HEK293 (cell line): ENCODE measurements around the gene TRAFD1.

Source experiments
- EGR2 ChIP-seq: fragments of 450-650 bp; formaldehyde crosslinking; IDR thresholded peaks from 2 replicates; pipeline ENCODE4 v1.5.1; 2016; ENCODE audit warnings: low read depth, missing biosample characterization, missing genetic modification characterization
- FEZF1 ChIP-seq: fragments of 450-650 bp; formaldehyde crosslinking; IDR thresholded peaks from 2 replicates; pipeline ENCODE4 v1.5.1; 2016; ENCODE audit warnings: missing biosample characterization, missing genetic modification characterization
- GLI2 ChIP-seq: fragments of 450-650 bp; formaldehyde crosslinking; IDR thresholded peaks from 2 replicates; pipeline ENCODE4; 2017; ENCODE audit warnings: missing biosample characterization, missing genetic modification characterization, low read depth, borderline replicate concordance
- GLI4 ChIP-seq: fragments of 450-650 bp; formaldehyde crosslinking; IDR thresholded peaks from 2 replicates; pipeline ENCODE4 v1.5.1; 2016; ENCODE audit warnings: missing biosample characterization, missing genetic modification characterization
- GLIS2 ChIP-seq: fragments of 450-650 bp; formaldehyde crosslinking; IDR thresholded peaks from 2 replicates; pipeline ENCODE4 v1.5.1; 2016; ENCODE audit warnings: missing biosample characterization, missing genetic modification characterization
- ZBTB20 ChIP-seq: fragments of 450-650 bp; formaldehyde crosslinking; IDR thresholded peaks from 2 replicates; pipeline ENCODE4 v1.5.1; 2016; ENCODE audit warnings: missing biosample characterization, missing genetic modification characterization
- ZBTB7A ChIP-seq: fragments of 450-650 bp; formaldehyde crosslinking; IDR thresholded peaks from 2 replicates; pipeline ENCODE4 v1.5.1; 2016; ENCODE audit warnings: low read depth, missing biosample characterization, missing genetic modification characterization
- ZNF121 ChIP-seq: fragments of 450-650 bp; formaldehyde crosslinking; IDR thresholded peaks from 2 replicates; pipeline ENCODE4 v1.5.1; 2016; ENCODE audit warnings: missing biosample characterization, missing genetic modification characterization
- ZNF184 ChIP-seq: fragments of 450-650 bp; IDR thresholded peaks from 2 replicates; pipeline ENCODE4 v1.5.1; 2018; ENCODE audit warnings: missing biosample characterization, mild to moderate bottlenecking, missing genetic modification characterization
- ZNF2 ChIP-seq: fragments of 450-650 bp; formaldehyde crosslinking; IDR thresholded peaks from 2 replicates; pipeline ENCODE4 v1.5.1; 2016; ENCODE audit warnings: missing biosample characterization, missing genetic modification characterization
- ZNF223 ChIP-seq: fragments of 450-650 bp; formaldehyde crosslinking; IDR thresholded peaks from 2 replicates; pipeline ENCODE4 v1.5.1; 2016; ENCODE audit warnings: missing biosample characterization, missing genetic modification characterization
- ZNF239 ChIP-seq: fragments of 450-650 bp; formaldehyde crosslinking; IDR thresholded peaks from 2 replicates; pipeline ENCODE4 v1.5.1; 2016; ENCODE audit warnings: missing biosample characterization, missing genetic modification characterization
- ZNF248 ChIP-seq: fragments of 450-650 bp; formaldehyde crosslinking; IDR thresholded peaks from 2 replicates; pipeline ENCODE4 v1.5.1; 2017; ENCODE audit warnings: missing biosample characterization, missing genetic modification characterization
- ZNF274 ChIP-seq, 2 experiments: fragments of 200-500 bp in 1 of 2; fragments of 450-650 bp in 1 of 2; sonication (Bioruptor generic) in 1 of 2; formaldehyde crosslinking in 1 of 2; IDR thresholded peaks; 2 replicates each; pipeline versions ENCODE4 v1.5.1 to v1.6.1; 2014 to 2016; ENCODE audit warnings: borderline replicate concordance in 1 of 2, inconsistent platforms in 1 of 2, low read length in 1 of 2, missing biosample characterization in 1 of 2, missing genetic modification characterization in 1 of 2
- ZNF37A ChIP-seq: fragments of 450-650 bp; IDR thresholded peaks from 2 replicates; pipeline ENCODE4 v1.5.1; 2018; ENCODE audit warnings: missing biosample characterization, missing genetic modification characterization
- ZNF391 ChIP-seq: fragments of 450-650 bp; formaldehyde crosslinking; IDR thresholded peaks from 2 replicates; pipeline ENCODE4 v1.5.1; 2016; ENCODE audit warnings: low read depth, missing biosample characterization, missing genetic modification characterization, borderline replicate concordance
- ZNF433 ChIP-seq: fragments of 450-650 bp; formaldehyde crosslinking; IDR thresholded peaks from 2 replicates; pipeline ENCODE4 v1.5.1; 2016; ENCODE audit warnings: missing biosample characterization, missing genetic modification characterization, low read depth
- ZNF521 ChIP-seq: fragments of 450-650 bp; formaldehyde crosslinking; IDR thresholded peaks from 2 replicates; pipeline ENCODE4 v1.5.1; 2017; ENCODE audit warnings: missing biosample characterization, mild to moderate bottlenecking, missing genetic modification characterization
- ZNF529 ChIP-seq: fragments of 450-650 bp; formaldehyde crosslinking; IDR thresholded peaks from 2 replicates; pipeline ENCODE4 v1.5.1; 2017; ENCODE audit warnings: missing genetic modification characterization, missing biosample characterization; ENCODE audit not compliant: insufficient replicate concordance
- ZNF548 ChIP-seq: fragments of 450-650 bp; formaldehyde crosslinking; IDR thresholded peaks from 2 replicates; pipeline ENCODE4 v1.5.1; 2016; ENCODE audit warnings: missing biosample characterization, missing genetic modification characterization
- ZNF571 ChIP-seq: fragments of 450-650 bp; formaldehyde crosslinking; IDR thresholded peaks from 2 replicates; pipeline ENCODE4 v1.5.0; 2017; ENCODE audit warnings: missing biosample characterization, missing genetic modification characterization
- ZNF624 ChIP-seq: fragments of 450-650 bp; formaldehyde crosslinking; IDR thresholded peaks from 2 replicates; pipeline ENCODE4 v1.5.1; 2017; ENCODE audit warnings: missing biosample characterization, missing genetic modification characterization
- ZNF654 ChIP-seq: fragments of 450-650 bp; formaldehyde crosslinking; IDR thresholded peaks from 2 replicates; pipeline ENCODE4 v1.5.1; 2016; ENCODE audit warnings: low read depth, missing biosample characterization, missing genetic modification characterization
- ZNF658 ChIP-seq: fragments of 450-650 bp; formaldehyde crosslinking; IDR thresholded peaks from 2 replicates; pipeline ENCODE4; 2016; ENCODE audit warnings: missing biosample characterization, missing genetic modification characterization
- ZNF701 ChIP-seq: fragments of 450-650 bp; formaldehyde crosslinking; IDR thresholded peaks from 2 replicates; pipeline ENCODE4 v1.5.1; 2016; ENCODE audit warnings: missing biosample characterization, missing genetic modification characterization
- ZNF707 ChIP-seq: fragments of 450-650 bp; formaldehyde crosslinking; IDR thresholded peaks from 2 replicates; pipeline ENCODE4 v1.5.1; 2016; ENCODE audit warnings: missing biosample characterization, missing genetic modification characterization
- ZNF776 ChIP-seq: fragments of 450-650 bp; formaldehyde crosslinking; IDR thresholded peaks from 2 replicates; pipeline ENCODE4 v1.5.0; 2017; ENCODE audit warnings: missing biosample characterization, missing genetic modification characterization, borderline replicate concordance
- ZNF792 ChIP-seq: fragments of 450-650 bp; formaldehyde crosslinking; IDR thresholded peaks from 2 replicates; pipeline ENCODE4 v1.5.1; 2016; ENCODE audit warnings: missing biosample characterization, missing genetic modification characterization
- ZSCAN30 ChIP-seq: fragments of 450-650 bp; IDR thresholded peaks from 2 replicates; pipeline ENCODE4 v1.5.1; 2018; ENCODE audit warnings: missing biosample characterization, mild to moderate bottlenecking, missing genetic modification characterization, moderate library complexity
- TF ChIP-seq, protein P1 (sequence below): fragments of 450-650 bp; IDR thresholded peaks from 2 replicates; pipeline ENCODE4 v1.5.1; 2018; ENCODE audit warnings: missing biosample characterization, mild to moderate bottlenecking, missing genetic modification characterization
- TF ChIP-seq, protein P2 (sequence below): fragments of 450-650 bp; formaldehyde crosslinking; IDR thresholded peaks from 2 replicates; pipeline ENCODE4 v1.5.1; 2016; ENCODE audit warnings: missing biosample characterization, missing genetic modification characterization
- TF ChIP-seq, protein P3 (sequence below): fragments of 450-650 bp; formaldehyde crosslinking; IDR thresholded peaks from 2 replicates; pipeline ENCODE4 v1.5.1; 2017; ENCODE audit warnings: missing biosample characterization, missing genetic modification characterization

TRAFD1 gene

DNA sequence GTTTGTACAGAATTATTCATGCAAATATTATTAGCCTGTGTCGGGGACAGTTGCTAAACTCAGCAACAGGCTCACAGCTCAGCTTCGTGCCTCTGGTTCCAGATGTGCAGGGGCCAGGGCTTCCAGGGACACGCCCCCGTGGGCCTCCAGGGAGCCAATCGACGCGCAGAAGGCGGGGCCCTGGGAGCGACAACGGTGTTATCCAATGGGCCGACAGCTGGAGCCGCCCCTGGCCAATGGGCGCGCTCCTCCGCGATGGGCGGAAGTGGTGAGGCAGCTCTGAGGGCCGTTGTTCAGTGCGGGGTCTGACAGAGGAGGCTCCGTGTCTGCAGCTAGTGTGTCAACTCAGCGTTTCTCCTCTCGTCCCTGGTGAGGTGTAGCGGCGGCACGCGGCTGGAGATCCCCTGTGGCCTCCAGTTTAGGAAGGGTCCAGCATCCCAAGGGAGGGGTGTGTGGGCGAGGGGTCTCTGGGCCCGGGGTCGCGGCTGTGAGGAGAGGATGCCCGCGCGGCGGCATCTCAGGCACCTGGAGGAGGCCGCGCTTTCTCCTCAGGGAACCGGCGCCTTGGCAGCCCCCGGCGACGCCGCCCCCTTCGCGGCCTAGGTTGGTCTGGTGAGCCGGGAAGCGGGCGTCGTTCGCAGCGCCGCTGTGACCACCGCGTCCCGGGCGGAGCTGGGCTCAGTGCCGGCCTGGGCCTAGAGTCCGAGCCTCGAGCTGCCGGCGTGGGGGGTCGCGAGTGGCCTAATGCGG, at the start of gene TRAFD1 (continued):
- TF ChIP-seq GLI4 (tag by site-specific recombination) (no peak), ZNF624 (tag by site-specific recombination) (no peak), ZNF658 (tag by site-specific recombination) (no peak), ZNF391 (tag by site-specific recombination) (0 out of 2 replicates have a peak, but pooled peaks have one; percentile 47), ZNF571 (no peak), ZNF2 (tag by site-specific recombination) (peak; percentile 89), ZNF433 (tag by site-specific recombination) (no peak), GLIS2 (tag by site-specific recombination) (peak; percentile 84), ZNF792 (0 out of 2 replicates have a peak, but pooled peaks have one; percentile 15), ZNF654 (tag by site-specific recombination) (no peak), ZNF707 (tag by site-specific recombination) (no peak), ZSCAN30 (tag by site-specific recombination) (peak; percentile 86), ZNF37A (tag by site-specific recombination) (no peak), EGR2 (tag by site-specific recombination) (0 out of 2 replicates have a peak, but pooled peaks have one; percentile 29), ZNF239 (tag by site-specific recombination) (no peak), ZNF223 (tag by site-specific recombination) (no peak), ZNF701 (tag by site-specific recombination) (no peak), ZNF274 (IDR thresholded peaks at IDR 0.05; ENCODE audit: low read length) (no peak), ZNF274 (tag by site-specific recombination; IDR thresholded peaks at IDR 0.05; ENCODE audit: borderline replicate concordance) (no peak), ZNF121 (tag by site-specific recombination) (no peak), FEZF1 (tag by site-specific recombination) (no peak), ZNF521 (no peak), ZBTB20 (tag by site-specific recombination) (peak; percentile 52; the same call in 1 of the 2 replicates), GLI2 (no peak), ZBTB7A (tag by site-specific recombination) (peak; percentile 28; the same call in 1 of the 2 replicates), ZNF548 (tag by site-specific recombination) (no peak), ZNF248 (no peak), ZNF184 (tag by site-specific recombination) (no peak), ZNF529 (tag by site-specific recombination) (no peak), ZNF776 (no peak)
- TF ChIP-seq, protein P1, sequence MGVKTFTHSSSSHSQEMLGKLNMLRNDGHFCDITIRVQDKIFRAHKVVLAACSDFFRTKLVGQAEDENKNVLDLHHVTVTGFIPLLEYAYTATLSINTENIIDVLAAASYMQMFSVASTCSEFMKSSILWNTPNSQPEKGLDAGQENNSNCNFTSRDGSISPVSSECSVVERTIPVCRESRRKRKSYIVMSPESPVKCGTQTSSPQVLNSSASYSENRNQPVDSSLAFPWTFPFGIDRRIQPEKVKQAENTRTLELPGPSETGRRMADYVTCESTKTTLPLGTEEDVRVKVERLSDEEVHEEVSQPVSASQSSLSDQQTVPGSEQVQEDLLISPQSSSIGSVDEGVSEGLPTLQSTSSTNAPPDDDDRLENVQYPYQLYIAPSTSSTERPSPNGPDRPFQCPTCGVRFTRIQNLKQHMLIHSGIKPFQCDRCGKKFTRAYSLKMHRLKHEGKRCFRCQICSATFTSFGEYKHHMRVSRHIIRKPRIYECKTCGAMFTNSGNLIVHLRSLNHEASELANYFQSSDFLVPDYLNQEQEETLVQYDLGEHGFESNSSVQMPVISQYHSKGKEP (tag by site-specific recombination) = no peak
- TF ChIP-seq, protein P2, sequence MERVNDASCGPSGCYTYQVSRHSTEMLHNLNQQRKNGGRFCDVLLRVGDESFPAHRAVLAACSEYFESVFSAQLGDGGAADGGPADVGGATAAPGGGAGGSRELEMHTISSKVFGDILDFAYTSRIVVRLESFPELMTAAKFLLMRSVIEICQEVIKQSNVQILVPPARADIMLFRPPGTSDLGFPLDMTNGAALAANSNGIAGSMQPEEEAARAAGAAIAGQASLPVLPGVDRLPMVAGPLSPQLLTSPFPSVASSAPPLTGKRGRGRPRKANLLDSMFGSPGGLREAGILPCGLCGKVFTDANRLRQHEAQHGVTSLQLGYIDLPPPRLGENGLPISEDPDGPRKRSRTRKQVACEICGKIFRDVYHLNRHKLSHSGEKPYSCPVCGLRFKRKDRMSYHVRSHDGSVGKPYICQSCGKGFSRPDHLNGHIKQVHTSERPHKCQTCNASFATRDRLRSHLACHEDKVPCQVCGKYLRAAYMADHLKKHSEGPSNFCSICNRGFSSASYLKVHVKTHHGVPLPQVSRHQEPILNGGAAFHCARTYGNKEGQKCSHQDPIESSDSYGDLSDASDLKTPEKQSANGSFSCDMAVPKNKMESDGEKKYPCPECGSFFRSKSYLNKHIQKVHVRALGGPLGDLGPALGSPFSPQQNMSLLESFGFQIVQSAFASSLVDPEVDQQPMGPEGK (tag by site-specific recombination) = peak; percentile 53
- TF ChIP-seq, protein P3, sequence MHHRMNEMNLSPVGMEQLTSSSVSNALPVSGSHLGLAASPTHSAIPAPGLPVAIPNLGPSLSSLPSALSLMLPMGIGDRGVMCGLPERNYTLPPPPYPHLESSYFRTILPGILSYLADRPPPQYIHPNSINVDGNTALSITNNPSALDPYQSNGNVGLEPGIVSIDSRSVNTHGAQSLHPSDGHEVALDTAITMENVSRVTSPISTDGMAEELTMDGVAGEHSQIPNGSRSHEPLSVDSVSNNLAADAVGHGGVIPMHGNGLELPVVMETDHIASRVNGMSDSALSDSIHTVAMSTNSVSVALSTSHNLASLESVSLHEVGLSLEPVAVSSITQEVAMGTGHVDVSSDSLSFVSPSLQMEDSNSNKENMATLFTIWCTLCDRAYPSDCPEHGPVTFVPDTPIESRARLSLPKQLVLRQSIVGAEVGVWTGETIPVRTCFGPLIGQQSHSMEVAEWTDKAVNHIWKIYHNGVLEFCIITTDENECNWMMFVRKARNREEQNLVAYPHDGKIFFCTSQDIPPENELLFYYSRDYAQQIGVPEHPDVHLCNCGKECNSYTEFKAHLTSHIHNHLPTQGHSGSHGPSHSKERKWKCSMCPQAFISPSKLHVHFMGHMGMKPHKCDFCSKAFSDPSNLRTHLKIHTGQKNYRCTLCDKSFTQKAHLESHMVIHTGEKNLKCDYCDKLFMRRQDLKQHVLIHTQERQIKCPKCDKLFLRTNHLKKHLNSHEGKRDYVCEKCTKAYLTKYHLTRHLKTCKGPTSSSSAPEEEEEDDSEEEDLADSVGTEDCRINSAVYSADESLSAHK (tag by site-specific recombination) = peak; percentile 23; the same call in 1 of the 2 replicates
